SK-N-SH treated with all-trans-retinoic acid at 6 μM for 48 hours (cell line): ENCODE measurements around the gene SDK2.
A peak's percentile ranks its signal among the peaks of the same experiment; 100 is the strongest.

Source experiments
- ATAC-seq: fragments of 200-7000 bp; cut with Tn5 transposase; 3 replicates; pipeline ENCODE4 v1.9.1; 2020; ENCODE audit warnings: mild to moderate bottlenecking, moderate library complexity
- BACH2 ChIP-seq: fragments of 250-450 bp; sonication (Bioruptor Pico); IDR thresholded peaks from 2 replicates; pipeline ENCODE4 v1.9.0; 2021; ENCODE audit warnings: mild to moderate bottlenecking, borderline replicate concordance
- CSDC2 ChIP-seq: fragments of 250-450 bp; sonication (Bioruptor Pico); IDR thresholded peaks from 2 replicates; pipeline ENCODE4 v1.5.0; 2020; ENCODE audit warnings: mild to moderate bottlenecking, moderate library complexity
- ESRRG ChIP-seq: fragments of 250-450 bp; sonication (Bioruptor Pico); IDR thresholded peaks from 2 replicates; pipeline ENCODE4 v1.6.1; 2021; ENCODE audit warnings: mild to moderate bottlenecking
- GLIS3 ChIP-seq: fragments of 250-450 bp; sonication (Bioruptor Pico); IDR thresholded peaks from 2 replicates; pipeline ENCODE4 v1.5.0; 2020; ENCODE audit warnings: mild to moderate bottlenecking, moderate library complexity
- ISL1 ChIP-seq: fragments of 250-450 bp; sonication (Bioruptor Pico); IDR thresholded peaks from 2 replicates; pipeline ENCODE4 v2.1.2; 2022; ENCODE audit warnings: mild to moderate bottlenecking, moderate library complexity
- RARB ChIP-seq: fragments of 250-450 bp; sonication (Bioruptor Pico); IDR thresholded peaks from 2 replicates; pipeline ENCODE4 v1.8.0; 2021; ENCODE audit warnings: mild to moderate bottlenecking, moderate library complexity
- SNAI2 ChIP-seq: fragments of 250-450 bp; sonication (Bioruptor Pico); IDR thresholded peaks from 2 replicates; pipeline ENCODE4 v1.5.0; 2020; ENCODE audit warnings: mild to moderate bottlenecking, moderate library complexity
- TCF4 ChIP-seq: fragments of 250-450 bp; sonication (Bioruptor Pico); IDR thresholded peaks from 2 replicates; pipeline ENCODE4 v1.8.0; 2021; ENCODE audit warnings: mild to moderate bottlenecking, moderate library complexity, borderline replicate concordance
- TOX ChIP-seq: fragments of 250-450 bp; sonication (Bioruptor Pico); IDR thresholded peaks from 2 replicates; pipeline ENCODE4 v1.8.0; 2021; ENCODE audit warnings: mild to moderate bottlenecking, moderate library complexity, borderline replicate concordance
- ZC3H10 ChIP-seq: fragments of 250-450 bp; sonication (Bioruptor Pico); IDR thresholded peaks from 2 replicates; pipeline ENCODE4 v1.5.1; 2021; ENCODE audit warnings: mild to moderate bottlenecking, moderate library complexity
- ZFP3 ChIP-seq: fragments of 250-450 bp; sonication (Bioruptor Pico); IDR thresholded peaks from 2 replicates; pipeline ENCODE4 v1.5.0; 2020; ENCODE audit warnings: mild to moderate bottlenecking, moderate library complexity
- ZFP30 ChIP-seq: fragments of 450-650 bp; formaldehyde crosslinking; IDR thresholded peaks from 2 replicates; pipeline ENCODE4 v1.5.0; 2022; ENCODE audit warnings: mild to moderate bottlenecking, moderate library complexity
- ZNF565 ChIP-seq: fragments of 450-650 bp; formaldehyde crosslinking; conservative IDR thresholded peaks from 2 replicates; pipeline ENCODE4 v1.5.0; 2020; ENCODE audit warnings: low read depth, mild to moderate bottlenecking, moderate library complexity
- ZNF70 ChIP-seq: fragments of 450-650 bp; formaldehyde crosslinking; IDR thresholded peaks from 2 replicates; pipeline ENCODE4 v1.5.0; 2020; ENCODE audit warnings: mild to moderate bottlenecking, moderate library complexity
- ZNF8 ChIP-seq: fragments of 450-650 bp; formaldehyde crosslinking; IDR thresholded peaks from 2 replicates; pipeline ENCODE4 v1.5.0; 2020; ENCODE audit warnings: mild to moderate bottlenecking, moderate library complexity
- TF ChIP-seq, protein P1 (sequence below): fragments of 250-450 bp; sonication (Bioruptor Pico); IDR thresholded peaks from 2 replicates; pipeline ENCODE4 v1.5.1; 2021; ENCODE audit warnings: mild to moderate bottlenecking, moderate library complexity
- TF ChIP-seq, protein P2 (sequence below): fragments of 250-450 bp; sonication (Bioruptor Pico); IDR thresholded peaks from 2 replicates; pipeline ENCODE4 v1.5.0; 2020; ENCODE audit warnings: mild to moderate bottlenecking, moderate library complexity
- TF ChIP-seq, protein P3 (sequence below): fragments of 250-450 bp; sonication (Bioruptor Pico); IDR thresholded peaks from 2 replicates; pipeline ENCODE4 v1.8.0; 2021; ENCODE audit warnings: low read depth, mild to moderate bottlenecking, moderate library complexity, borderline replicate concordance
- TF ChIP-seq, protein P4 (sequence below): fragments of 250-450 bp; sonication (Bioruptor Pico); IDR thresholded peaks from 2 replicates; pipeline ENCODE4 v1.5.1; 2020; ENCODE audit warnings: low read depth, mild to moderate bottlenecking, moderate library complexity

SDK2 gene

DNA sequence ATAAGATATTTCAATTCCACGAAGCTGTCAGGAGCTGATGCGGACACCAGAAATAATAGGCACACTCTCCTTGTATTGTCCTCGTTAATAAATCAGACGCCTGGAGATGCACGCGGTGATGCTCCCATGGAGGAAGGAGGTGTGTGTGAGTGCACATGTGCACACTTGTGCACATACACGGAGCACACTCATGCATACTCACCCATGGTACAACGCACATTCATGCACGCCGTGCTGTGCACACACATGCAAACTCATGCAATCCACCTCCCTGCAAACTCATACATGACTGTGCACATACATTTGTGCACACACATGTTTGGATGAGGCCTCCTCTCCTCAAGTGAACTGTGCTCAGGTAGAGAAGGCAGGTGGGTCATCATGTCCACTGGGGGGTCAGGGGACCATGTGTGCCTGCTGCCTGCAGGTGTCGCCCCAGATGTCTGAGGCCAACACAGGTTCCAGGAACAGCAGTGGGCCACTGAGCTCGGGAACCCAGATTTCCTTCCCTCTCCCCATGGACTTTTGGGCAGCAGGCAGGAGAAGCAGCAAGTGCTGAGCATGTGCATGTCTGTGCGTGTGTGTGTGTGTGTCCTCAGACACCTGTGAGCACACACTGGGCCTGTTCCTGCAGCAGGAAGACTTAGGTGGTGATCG lies 165.3 kb downstream of the SDK2 start:
- TF ChIP-seq TOX (no peak), CSDC2 (CRISPR knock-in tag) (no peak), SNAI2 (CRISPR knock-in tag) (no peak)
- ATAC-seq, result no peak

DNA sequence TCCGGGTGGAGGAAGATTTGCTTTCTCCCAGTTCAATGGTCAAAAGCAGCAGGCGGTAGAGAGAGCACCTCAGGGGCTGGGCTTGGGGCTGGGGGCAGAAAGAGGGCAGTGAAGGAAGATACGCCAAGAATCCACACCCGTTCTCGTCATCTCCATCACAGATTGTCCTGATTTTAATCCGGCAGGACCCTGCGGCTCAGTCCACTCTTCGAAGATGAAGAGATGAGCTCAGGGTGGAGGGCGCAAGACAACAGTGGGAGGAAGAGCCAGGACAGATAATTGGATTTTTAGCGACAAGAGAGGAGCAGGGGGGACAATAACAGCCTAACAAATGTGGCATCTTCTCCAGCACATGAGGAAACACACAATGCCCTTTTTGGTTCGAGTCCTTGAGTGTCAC lies 165.9 kb downstream of the SDK2 start:
- TF ChIP-seq, protein P1, sequence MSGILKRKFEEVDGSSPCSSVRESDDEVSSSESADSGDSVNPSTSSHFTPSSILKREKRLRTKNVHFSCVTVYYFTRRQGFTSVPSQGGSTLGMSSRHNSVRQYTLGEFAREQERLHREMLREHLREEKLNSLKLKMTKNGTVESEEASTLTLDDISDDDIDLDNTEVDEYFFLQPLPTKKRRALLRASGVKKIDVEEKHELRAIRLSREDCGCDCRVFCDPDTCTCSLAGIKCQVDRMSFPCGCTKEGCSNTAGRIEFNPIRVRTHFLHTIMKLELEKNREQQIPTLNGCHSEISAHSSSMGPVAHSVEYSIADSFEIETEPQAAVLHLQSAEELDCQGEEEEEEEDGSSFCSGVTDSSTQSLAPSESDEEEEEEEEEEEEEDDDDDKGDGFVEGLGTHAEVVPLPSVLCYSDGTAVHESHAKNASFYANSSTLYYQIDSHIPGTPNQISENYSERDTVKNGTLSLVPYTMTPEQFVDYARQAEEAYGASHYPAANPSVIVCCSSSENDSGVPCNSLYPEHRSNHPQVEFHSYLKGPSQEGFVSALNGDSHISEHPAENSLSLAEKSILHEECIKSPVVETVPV (CRISPR knock-in tag), result no peak
- TF ChIP-seq TOX (no peak), CSDC2 (CRISPR knock-in tag) (no peak), GLIS3 (CRISPR knock-in tag) (no peak), ESRRG (no peak), ISL1 (CRISPR knock-in tag) (no peak), SNAI2 (CRISPR knock-in tag) (no peak), ZNF8 (CRISPR knock-in tag) (no peak), ZFP3 (CRISPR knock-in tag) (no peak), RARB (no peak), ZFP30 (no peak)
- TF ChIP-seq, protein P2, sequence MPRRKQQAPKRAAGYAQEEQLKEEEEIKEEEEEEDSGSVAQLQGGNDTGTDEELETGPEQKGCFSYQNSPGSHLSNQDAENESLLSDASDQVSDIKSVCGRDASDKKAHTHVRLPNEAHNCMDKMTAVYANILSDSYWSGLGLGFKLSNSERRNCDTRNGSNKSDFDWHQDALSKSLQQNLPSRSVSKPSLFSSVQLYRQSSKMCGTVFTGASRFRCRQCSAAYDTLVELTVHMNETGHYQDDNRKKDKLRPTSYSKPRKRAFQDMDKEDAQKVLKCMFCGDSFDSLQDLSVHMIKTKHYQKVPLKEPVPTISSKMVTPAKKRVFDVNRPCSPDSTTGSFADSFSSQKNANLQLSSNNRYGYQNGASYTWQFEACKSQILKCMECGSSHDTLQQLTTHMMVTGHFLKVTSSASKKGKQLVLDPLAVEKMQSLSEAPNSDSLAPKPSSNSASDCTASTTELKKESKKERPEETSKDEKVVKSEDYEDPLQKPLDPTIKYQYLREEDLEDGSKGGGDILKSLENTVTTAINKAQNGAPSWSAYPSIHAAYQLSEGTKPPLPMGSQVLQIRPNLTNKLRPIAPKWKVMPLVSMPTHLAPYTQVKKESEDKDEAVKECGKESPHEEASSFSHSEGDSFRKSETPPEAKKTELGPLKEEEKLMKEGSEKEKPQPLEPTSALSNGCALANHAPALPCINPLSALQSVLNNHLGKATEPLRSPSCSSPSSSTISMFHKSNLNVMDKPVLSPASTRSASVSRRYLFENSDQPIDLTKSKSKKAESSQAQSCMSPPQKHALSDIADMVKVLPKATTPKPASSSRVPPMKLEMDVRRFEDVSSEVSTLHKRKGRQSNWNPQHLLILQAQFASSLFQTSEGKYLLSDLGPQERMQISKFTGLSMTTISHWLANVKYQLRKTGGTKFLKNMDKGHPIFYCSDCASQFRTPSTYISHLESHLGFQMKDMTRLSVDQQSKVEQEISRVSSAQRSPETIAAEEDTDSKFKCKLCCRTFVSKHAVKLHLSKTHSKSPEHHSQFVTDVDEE (CRISPR knock-in tag), result no peak
- TF ChIP-seq, protein P3, sequence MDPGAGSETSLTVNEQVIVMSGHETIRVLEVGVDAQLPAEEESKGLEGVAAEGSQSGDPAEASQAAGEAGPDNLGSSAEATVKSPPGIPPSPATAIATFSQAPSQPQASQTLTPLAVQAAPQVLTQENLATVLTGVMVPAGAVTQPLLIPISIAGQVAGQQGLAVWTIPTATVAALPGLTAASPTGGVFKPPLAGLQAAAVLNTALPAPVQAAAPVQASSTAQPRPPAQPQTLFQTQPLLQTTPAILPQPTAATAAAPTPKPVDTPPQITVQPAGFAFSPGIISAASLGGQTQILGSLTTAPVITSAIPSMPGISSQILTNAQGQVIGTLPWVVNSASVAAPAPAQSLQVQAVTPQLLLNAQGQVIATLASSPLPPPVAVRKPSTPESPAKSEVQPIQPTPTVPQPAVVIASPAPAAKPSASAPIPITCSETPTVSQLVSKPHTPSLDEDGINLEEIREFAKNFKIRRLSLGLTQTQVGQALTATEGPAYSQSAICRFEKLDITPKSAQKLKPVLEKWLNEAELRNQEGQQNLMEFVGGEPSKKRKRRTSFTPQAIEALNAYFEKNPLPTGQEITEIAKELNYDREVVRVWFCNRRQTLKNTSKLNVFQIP, result no peak
- TF ChIP-seq, protein P4, sequence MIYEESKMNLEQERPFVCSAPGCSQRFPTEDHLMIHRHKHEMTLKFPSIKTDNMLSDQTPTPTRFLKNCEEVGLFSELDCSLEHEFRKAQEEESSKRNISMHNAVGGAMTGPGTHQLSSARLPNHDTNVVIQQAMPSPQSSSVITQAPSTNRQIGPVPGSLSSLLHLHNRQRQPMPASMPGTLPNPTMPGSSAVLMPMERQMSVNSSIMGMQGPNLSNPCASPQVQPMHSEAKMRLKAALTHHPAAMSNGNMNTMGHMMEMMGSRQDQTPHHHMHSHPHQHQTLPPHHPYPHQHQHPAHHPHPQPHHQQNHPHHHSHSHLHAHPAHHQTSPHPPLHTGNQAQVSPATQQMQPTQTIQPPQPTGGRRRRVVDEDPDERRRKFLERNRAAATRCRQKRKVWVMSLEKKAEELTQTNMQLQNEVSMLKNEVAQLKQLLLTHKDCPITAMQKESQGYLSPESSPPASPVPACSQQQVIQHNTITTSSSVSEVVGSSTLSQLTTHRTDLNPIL (CRISPR knock-in tag), result no peak
- ATAC-seq, result no peak

DNA sequence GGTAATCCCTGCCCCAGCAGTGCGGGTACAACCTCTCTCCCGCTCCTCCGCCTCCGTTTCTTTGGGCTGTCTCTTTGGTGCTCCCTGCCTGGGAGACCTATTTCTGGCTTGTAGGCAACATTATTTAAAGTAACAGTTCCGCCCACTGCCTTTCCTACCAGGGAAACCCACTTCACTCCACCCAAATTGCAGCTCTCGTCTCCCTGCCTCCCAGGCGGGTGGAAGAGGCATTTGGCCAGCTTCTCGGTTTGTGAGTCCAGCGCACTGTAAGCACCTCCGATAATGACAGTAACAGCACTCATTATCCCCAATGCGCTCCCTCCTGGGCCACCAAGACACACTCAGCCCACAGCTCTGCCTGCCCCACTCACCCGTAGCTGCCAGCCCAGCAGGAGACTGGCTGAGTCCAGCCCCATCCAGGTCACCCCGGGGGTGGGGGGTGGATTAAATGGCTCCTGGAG lies 167.3 kb downstream of the SDK2 start:
- TF ChIP-seq TCF4, result no peak
- TF ChIP-seq, protein P3, result no peak
- TF ChIP-seq ZC3H10 (CRISPR knock-in tag), result no peak
- TF ChIP-seq, protein P1 (CRISPR knock-in tag), result no peak
- TF ChIP-seq, all 23 proteins: peak for 0
- no peak for ATAC-seq

DNA sequence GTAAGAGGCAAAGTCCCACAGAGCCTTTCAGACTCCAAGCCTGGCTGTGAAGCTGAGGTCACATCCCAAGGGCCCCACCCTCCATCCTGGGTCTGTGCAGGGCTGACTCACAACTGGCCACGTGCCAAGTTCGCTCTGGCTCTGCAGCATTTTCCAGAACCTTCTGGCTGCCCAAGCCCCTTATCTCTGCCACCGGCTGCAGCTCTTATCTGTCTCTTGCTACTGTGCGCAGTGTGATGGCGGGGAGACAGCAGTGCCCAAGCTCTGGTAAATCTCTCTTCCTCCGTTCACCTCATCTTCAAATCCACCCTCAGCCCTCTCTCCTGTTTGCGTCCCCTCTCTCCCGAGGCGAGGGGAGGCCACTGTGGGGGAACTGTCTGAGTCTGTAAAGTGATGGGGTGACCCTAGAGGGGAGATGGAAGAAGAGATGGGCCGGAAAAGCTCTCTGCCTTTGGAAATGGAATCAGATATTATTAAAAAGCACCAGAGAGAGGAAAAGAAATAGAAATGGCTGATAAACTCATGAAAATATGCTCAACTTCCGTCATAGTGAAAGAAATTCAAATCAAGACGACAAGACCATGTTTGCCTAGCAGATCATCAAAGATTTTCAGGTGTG lies 169.8 kb downstream of the SDK2 start:
- ATAC-seq, result peak; percentile 70
- TF ChIP-seq, protein P2 (CRISPR knock-in tag), result peak; percentile 98
- no peak for TF ChIP-seq ZNF8 (CRISPR knock-in tag)
- TF ChIP-seq BACH2, result no peak
- TF ChIP-seq ESRRG, result no peak
- peak; percentile 78; the same call in 1 of the 2 replicates for TF ChIP-seq ZNF70 (CRISPR knock-in tag)
- TF ChIP-seq ZNF565, result peak; percentile 68; the same call in 1 of the 2 replicates
- TF ChIP-seq, protein P3, result no peak
- no peak for TF ChIP-seq ZC3H10 (CRISPR knock-in tag)
